H1 (cell line): ENCODE results near the gene CXCL9. TPM values are rescaled to one million over a fixed set of nuclear protein-coding genes. Genes with fewer than 3 reads are reported as not detected.

Experiments used
- CTCF ChIA-PET: fragments of 300-600 bp; sonication (Branson Sonifier 250); formaldehyde crosslinking; loops from one replicate; lab custom pipeline; 2021; ENCODE audit not compliant: partially characterized antibody; lab: Charles Lee
- POLR2A ChIA-PET: fragments of 300-600 bp; sonication (Branson Sonifier 250); formaldehyde crosslinking; loops from one replicate; lab custom pipeline; 2021; ENCODE audit warnings: inconsistent platforms; ENCODE audit not compliant: partially characterized antibody; lab: Charles Lee
- DNase-seq, 2 experiments: peaks; one replicate each; pipeline versions ENCODE4 v3.0.0 to v3.0.0-alpha.2; 2010 to 2022; ENCODE audit warnings: low spot score in 2 of 2, low read depth in 1 of 2, mixed read lengths in 1 of 2
- FAIRE-seq: peaks from 2 replicates; lab custom pipeline; 2011; peaks lifted over from hg19 to GRCh38; lab: Jason Lieb, UNC
- H2AFZ ChIP-seq: 2 replicates; pipeline ENCODE4 v1.8.1; 2012; ENCODE audit warnings: low read length, inconsistent platforms
- H2AK5ac ChIP-seq: 2 replicates; pipeline ENCODE4 v1.6.1; 2013; ENCODE audit warnings: low read depth, low read length
- H2BK120ac ChIP-seq: replicated peaks from 2 replicates; pipeline ENCODE3; 2013; ENCODE audit warnings: low read depth, low read length, inconsistent platforms
- H2BK12ac ChIP-seq: 2 replicates; pipeline ENCODE4 v1.6.1; 2013; ENCODE audit warnings: low read depth, low read length
- H2BK15ac ChIP-seq: 2 replicates; pipeline ENCODE4 v1.6.1; 2013; ENCODE audit warnings: low read length
- H2BK20ac ChIP-seq: 2 replicates; pipeline ENCODE4 v1.6.1; 2013; ENCODE audit warnings: low read length
- H2BK5ac ChIP-seq: 2 replicates; pipeline ENCODE4 v1.6.1; 2013; ENCODE audit warnings: low read depth, low read length
- H3K14ac ChIP-seq: 2 replicates; pipeline ENCODE4 v1.6.1; 2013; ENCODE audit warnings: inconsistent platforms; ENCODE audit not compliant: insufficient read length
- H3K18ac ChIP-seq: 2 replicates; pipeline ENCODE4 v1.6.1; 2013; ENCODE audit warnings: low read length; ENCODE audit errors: extremely low read depth
- H3K23ac ChIP-seq: 2 replicates; pipeline ENCODE4 v1.6.1; 2013; ENCODE audit warnings: inconsistent platforms; ENCODE audit not compliant: insufficient read length
- H3K23me2 ChIP-seq: 2 replicates; pipeline ENCODE4 v1.6.1; 2013; ENCODE audit warnings: low read depth, low read length
- H3K27ac ChIP-seq: 2 replicates; pipeline ENCODE4 v1.6.1; 2011; ENCODE audit warnings: low read depth, low read length, inconsistent platforms
- H3K27me3 ChIP-seq, 4 experiments: replicated peaks in 1 of 4; 1 replicate in 1 of 4; 2 replicates in 3 of 4; pipeline versions ENCODE4 v1.6.1 to v1.8.1; 2011 to 2013; ENCODE audit warnings: low read length in 3 of 4, mild to moderate bottlenecking in 3 of 4, inconsistent platforms in 2 of 4, mixed read lengths in 2 of 4, moderate library complexity in 1 of 4; ENCODE audit not compliant: control insufficient read depth in 3 of 4, insufficient read depth in 3 of 4; ENCODE audit errors: extremely low read depth in 1 of 4
- H3K36me3 ChIP-seq, 4 experiments: 2 replicates each; pipeline versions ENCODE4 v1.6.1 to v1.8.1; 2011 to 2013; ENCODE audit warnings: mild to moderate bottlenecking in 4 of 4, low read length in 3 of 4, moderate library complexity in 2 of 4, control low read depth in 1 of 4, inconsistent platforms in 1 of 4; ENCODE audit not compliant: insufficient read depth in 4 of 4, control insufficient read depth in 2 of 4
- H3K4ac ChIP-seq: replicated peaks from 2 replicates; pipeline ENCODE3; 2013; ENCODE audit warnings: low read length, low read depth, mixed read lengths, inconsistent platforms; ENCODE audit not compliant: insufficient read length
- H3K4me1 ChIP-seq, 4 experiments: replicated peaks in 1 of 4; 1 replicate in 1 of 4; 2 replicates in 3 of 4; pipeline versions ENCODE4 v1.6.1 to v1.8.1; 2011 to 2013; ENCODE audit warnings: low read length in 3 of 4, inconsistent platforms in 2 of 4, mixed read lengths in 1 of 4; ENCODE audit not compliant: insufficient read depth in 4 of 4, control insufficient read depth in 3 of 4
- H3K4me2 ChIP-seq, 2 experiments: 2 replicates each; pipeline versions ENCODE4 v1.6.1 to v1.8.1; 2011 to 2013; ENCODE audit warnings: low read depth in 2 of 2, low read length in 2 of 2, control low read depth in 1 of 2, inconsistent platforms in 1 of 2, mild to moderate bottlenecking in 1 of 2; ENCODE audit not compliant: insufficient read depth in 1 of 2
- H3K4me3 ChIP-seq, 4 experiments: fragments of 200-600, 300-600 bp in 1 of 4; sonication (generic), shearing (Covaris generic), sonication (Bioruptor Twin) in 1 of 4; 2 replicates each; pipeline versions ENCODE4 v1.5.1 to v1.8.1; 2011 to 2016; ENCODE audit warnings: low read length in 4 of 4, low read depth in 3 of 4, control low read depth in 2 of 4, inconsistent platforms in 2 of 4, mild to moderate bottlenecking in 2 of 4, mixed read lengths in 1 of 4, moderate library complexity in 1 of 4; ENCODE audit not compliant: insufficient read depth in 2 of 4; ENCODE audit errors: extremely low read depth in 1 of 4
- H3K56ac ChIP-seq: replicated peaks from 2 replicates; pipeline ENCODE3; 2013; ENCODE audit warnings: low read depth, mild to moderate bottlenecking, mixed read lengths, low read length, inconsistent platforms; ENCODE audit not compliant: insufficient read length
- H3K79me1 ChIP-seq: 2 replicates; pipeline ENCODE4 v1.6.1; 2013; ENCODE audit warnings: low read depth, low read length, control low read depth
- H3K79me2 ChIP-seq, 2 experiments: 2 replicates each; pipeline versions ENCODE4 v1.6.1 to v1.8.1; 2012 to 2013; ENCODE audit warnings: low read length in 2 of 2, mild to moderate bottlenecking in 2 of 2, inconsistent platforms in 1 of 2; ENCODE audit not compliant: insufficient read depth in 2 of 2, control insufficient read depth in 1 of 2
- H3K9ac ChIP-seq, 4 experiments: replicated peaks in 1 of 4; 1 replicate in 1 of 4; 2 replicates in 3 of 4; pipeline versions ENCODE4 v1.6.1 to v1.8.1; 2011 to 2013; ENCODE audit warnings: low read depth in 3 of 4, low read length in 3 of 4, control low read depth in 2 of 4, mild to moderate bottlenecking in 2 of 4, moderate library complexity in 2 of 4, inconsistent platforms in 1 of 4; ENCODE audit errors: extremely low read depth in 1 of 4
- H3K9me3 ChIP-seq, 2 experiments: 2 replicates each; pipeline versions ENCODE4 v1.6.1 to v1.8.1; 2012 to 2013; ENCODE audit warnings: mild to moderate bottlenecking in 2 of 2, moderate library complexity in 2 of 2, control low read depth in 1 of 2, inconsistent platforms in 1 of 2, low read depth in 1 of 2, low read length in 1 of 2, mixed read lengths in 1 of 2; ENCODE audit not compliant: insufficient read depth in 2 of 2
- H4K20me1 ChIP-seq, 2 experiments: replicated peaks in 1 of 2; 2 replicates each; pipeline versions ENCODE3 to v1.8.1; 2011 to 2013; ENCODE audit warnings: inconsistent platforms in 2 of 2, low read length in 2 of 2, mild to moderate bottlenecking in 1 of 2; ENCODE audit not compliant: insufficient read depth in 2 of 2, control insufficient read depth in 1 of 2
- H4K5ac ChIP-seq: 2 replicates; pipeline ENCODE4 v1.6.1; 2013; ENCODE audit warnings: low read length, low read depth, mixed read lengths, inconsistent platforms; ENCODE audit not compliant: insufficient read length
- H4K8ac ChIP-seq: 2 replicates; pipeline ENCODE4 v1.8.0; 2013; ENCODE audit warnings: mild to moderate bottlenecking, moderate library complexity, low read length, inconsistent platforms; ENCODE audit not compliant: insufficient read depth; ENCODE audit errors: extremely low read depth
- H4K91ac ChIP-seq: replicated peaks from 2 replicates; pipeline ENCODE3; 2013; ENCODE audit warnings: low read length, mixed read lengths, inconsistent platforms; ENCODE audit not compliant: insufficient read length
- HDAC2 ChIP-seq, 2 experiments: fragments of 300-600 bp in 1 of 2; sonication (generic) in 1 of 2; IDR thresholded peaks; 2 replicates each; pipeline ENCODE4 v1.6.1; 2011 to 2012; ENCODE audit warnings: low read depth in 2 of 2, low read length in 2 of 2, mild to moderate bottlenecking in 2 of 2, moderate library complexity in 2 of 2, borderline replicate concordance in 1 of 2, inconsistent platforms in 1 of 2
- SIX5 ChIP-seq: IDR thresholded peaks from 2 replicates; pipeline ENCODE4 v1.6.1; 2011; ENCODE audit warnings: mild to moderate bottlenecking, low read depth, low read length
- WGBS, 2 experiments: shearing (Covaris generic) in 1 of 2; methylation state at CpG; one replicate each; pipeline versions ENCODE4 v1.1.6 to v1.1.7; 2013 to 2015; ENCODE audit warnings: low lambda C conversion rate in 2 of 2, mixed read lengths in 2 of 2, inconsistent platforms in 1 of 2, low coverage in 1 of 2, missing lambda C conversion rate in 1 of 2; ENCODE audit not compliant: insufficient replicate concordance in 2 of 2, insufficient coverage in 1 of 2, insufficient read length in 1 of 2; ENCODE audit errors: extremely low coverage in 1 of 2, missing lambda C conversion rate in 1 of 2; 5-methylcytosine and 5-hydroxymethylcytosine counted together
- polyA plus RNA-seq, 7 experiments: library from polyadenylated mRNA; depleted of rRNA in 3 of 7; stranded (reverse) in 5 of 7; unstranded in 2 of 7; fragments of >200 nt in 5 of 7; fragments of 200-250 nt in 2 of 7; gene quantifications; 1 replicate in 5 of 7; 2 replicates in 1 of 7; 4 replicates in 1 of 7; pipeline versions ENCODE4 v1.2.1 to v1.2.3, GENCODE V29; 2011 to 2013; ENCODE audit warnings: missing spikeins in 2 of 7, mixed read lengths in 2 of 7
- total RNA-seq: library from RNA; stranded (reverse); fragmentation: NEBNext Ultra II Directional; extraction: Animal tissue kit (Norgen Biotek cat#: 25700); gene quantifications from 2 replicates; pipeline ENCODE4 v1.2.1, GENCODE V29; 2021

CXCL9 gene
- total and polyA plus RNA-seq, 2 of the 8 experiments (the other 6 are each of a cell fraction or from before 2014, with no cell fraction given): not detected

DNA sequence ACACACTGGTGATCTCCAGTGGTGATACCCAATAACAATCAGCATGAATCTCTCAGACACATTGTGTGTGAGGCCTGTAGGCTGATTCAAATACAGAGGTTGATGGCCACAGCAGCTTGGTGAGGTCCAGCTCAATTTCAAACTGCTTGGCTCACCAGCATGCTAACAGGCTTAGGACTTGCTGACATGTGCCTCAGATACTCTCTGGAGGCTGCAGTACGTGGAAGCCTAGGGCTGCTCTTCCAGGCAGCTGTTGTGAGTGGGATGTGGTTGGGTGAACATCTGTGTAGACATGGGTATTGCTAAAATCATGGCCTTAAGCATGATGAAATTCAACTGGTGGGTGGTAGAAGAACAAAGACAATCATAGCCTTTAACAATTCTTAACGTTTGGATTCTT is 4.3 kb downstream of the CXCL9 start:
- H3K18ac ChIP-seq: no peak overlapping the region
- 85% methylated on average over 2 of the region's 2 CpGs; no CpG with 5 or more reads in 1 of the 2 experiments for WGBS, 2 experiments
- H2BK15ac ChIP-seq: 0 out of 2 replicates have a peak overlapping the region, but pooled peaks have one; percentile 66
- no peaks in the 10 kb centered on the region for H3K27me3 ChIP-seq
- no peak overlapping the region for H3K23ac ChIP-seq
- no peak overlapping the region for H2BK120ac ChIP-seq
- H3K56ac ChIP-seq: no peak overlapping the region
- H3K9me3 ChIP-seq: no peaks in the 10 kb centered on the region
- H3K4me2 ChIP-seq: no peak overlapping the region
- H3K4ac ChIP-seq: no peak overlapping the region
- no peak overlapping the region for H3K9ac ChIP-seq
- H4K91ac ChIP-seq: peak overlapping the region; percentile 15
- DNase-seq: no peak
- no peaks in the 10 kb centered on the region for H3K79me2 ChIP-seq
- H3K79me1 ChIP-seq: no peaks in the 10 kb centered on the region
- H4K8ac ChIP-seq: no peak overlapping the region
- no peak overlapping the region for H2AK5ac ChIP-seq
- H4K5ac ChIP-seq: no peak overlapping the region
- ChIA-PET CTCF (interaction anchor here (1.0 to 1.2 kb wide), 3 partner anchors 17 to 108 kb away, joined by 3 to 6 read pairs (median 4); no protein-coding TSS in a partner anchor), POLR2A (no interaction called here)
- H3K4me3 ChIP-seq: no peak overlapping the region
- H4K20me1 ChIP-seq: no peaks in the 10 kb centered on the region
- H3K14ac ChIP-seq: no peak overlapping the region
- no peaks in the 10 kb centered on the region for H3K36me3 ChIP-seq
- no peak overlapping the region for H2BK20ac ChIP-seq
- no peak overlapping the region for H2AFZ ChIP-seq
- no peaks in the 10 kb centered on the region for H3K23me2 ChIP-seq
- no peak for FAIRE-seq
- no peak overlapping the region for H2BK12ac ChIP-seq
- TF ChIP-seq HDAC2 (IDR thresholded peaks at IDR 0.05; ENCODE audit: borderline replicate concordance in 1 of 2, low read depth in 2 of 2, low read length in 2 of 2) (no peak), SIX5 (no peak)
- H3K4me1 ChIP-seq: no peaks in the 10 kb centered on the region
- no peak overlapping the region for H2BK5ac ChIP-seq
- no peak overlapping the region for H3K27ac ChIP-seq
